LNCaP clone FGC (cell line): ENCODE data around the gene FCN2.

ENCODE experiments used
- DNase-seq: peaks from one replicate; pipeline ENCODE4 v3.0.0-alpha.2; 2011; ENCODE audit warnings: low read depth
- H3K4me3 ChIP-seq: 2 replicates; pipeline ENCODE4 v1.5.1; 2011; ENCODE audit warnings: mild to moderate bottlenecking, low read depth, low read length, control low read depth
- TF ChIP-seq, protein P1 (sequence below): IDR thresholded peaks from 2 replicates; pipeline ENCODE4 v1.5.1; 2012; ENCODE audit warnings: mild to moderate bottlenecking; ENCODE audit not compliant: control insufficient read depth, insufficient read depth; ENCODE audit errors: extremely low read depth

Gene FCN2

DNA sequence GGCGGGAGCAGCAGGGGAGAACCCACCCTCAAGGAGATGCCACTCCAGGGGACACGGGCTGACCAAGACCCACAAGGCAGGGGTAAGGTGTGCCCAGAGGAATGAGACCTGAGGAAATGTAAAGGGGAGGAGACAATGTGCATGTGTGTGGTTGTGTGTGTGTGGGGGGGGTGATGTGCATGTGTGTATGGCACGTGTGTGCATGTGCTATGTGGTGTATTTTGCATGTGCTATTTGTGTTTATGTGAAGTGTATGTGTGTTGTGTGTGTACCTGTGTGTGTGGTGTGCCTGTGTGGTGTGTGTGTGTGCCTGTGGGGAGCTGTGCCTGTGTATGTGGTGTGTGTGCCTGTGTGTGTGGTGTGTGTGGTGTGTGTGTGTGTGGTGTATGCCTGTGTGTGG, 33.5 kb upstream of the FCN2 start:
- TF ChIP-seq, protein P1, sequence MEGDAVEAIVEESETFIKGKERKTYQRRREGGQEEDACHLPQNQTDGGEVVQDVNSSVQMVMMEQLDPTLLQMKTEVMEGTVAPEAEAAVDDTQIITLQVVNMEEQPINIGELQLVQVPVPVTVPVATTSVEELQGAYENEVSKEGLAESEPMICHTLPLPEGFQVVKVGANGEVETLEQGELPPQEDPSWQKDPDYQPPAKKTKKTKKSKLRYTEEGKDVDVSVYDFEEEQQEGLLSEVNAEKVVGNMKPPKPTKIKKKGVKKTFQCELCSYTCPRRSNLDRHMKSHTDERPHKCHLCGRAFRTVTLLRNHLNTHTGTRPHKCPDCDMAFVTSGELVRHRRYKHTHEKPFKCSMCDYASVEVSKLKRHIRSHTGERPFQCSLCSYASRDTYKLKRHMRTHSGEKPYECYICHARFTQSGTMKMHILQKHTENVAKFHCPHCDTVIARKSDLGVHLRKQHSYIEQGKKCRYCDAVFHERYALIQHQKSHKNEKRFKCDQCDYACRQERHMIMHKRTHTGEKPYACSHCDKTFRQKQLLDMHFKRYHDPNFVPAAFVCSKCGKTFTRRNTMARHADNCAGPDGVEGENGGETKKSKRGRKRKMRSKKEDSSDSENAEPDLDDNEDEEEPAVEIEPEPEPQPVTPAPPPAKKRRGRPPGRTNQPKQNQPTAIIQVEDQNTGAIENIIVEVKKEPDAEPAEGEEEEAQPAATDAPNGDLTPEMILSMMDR: no peak
- H3K4me3 ChIP-seq: no peak overlapping the region
- no peak for DNase-seq

DNA sequence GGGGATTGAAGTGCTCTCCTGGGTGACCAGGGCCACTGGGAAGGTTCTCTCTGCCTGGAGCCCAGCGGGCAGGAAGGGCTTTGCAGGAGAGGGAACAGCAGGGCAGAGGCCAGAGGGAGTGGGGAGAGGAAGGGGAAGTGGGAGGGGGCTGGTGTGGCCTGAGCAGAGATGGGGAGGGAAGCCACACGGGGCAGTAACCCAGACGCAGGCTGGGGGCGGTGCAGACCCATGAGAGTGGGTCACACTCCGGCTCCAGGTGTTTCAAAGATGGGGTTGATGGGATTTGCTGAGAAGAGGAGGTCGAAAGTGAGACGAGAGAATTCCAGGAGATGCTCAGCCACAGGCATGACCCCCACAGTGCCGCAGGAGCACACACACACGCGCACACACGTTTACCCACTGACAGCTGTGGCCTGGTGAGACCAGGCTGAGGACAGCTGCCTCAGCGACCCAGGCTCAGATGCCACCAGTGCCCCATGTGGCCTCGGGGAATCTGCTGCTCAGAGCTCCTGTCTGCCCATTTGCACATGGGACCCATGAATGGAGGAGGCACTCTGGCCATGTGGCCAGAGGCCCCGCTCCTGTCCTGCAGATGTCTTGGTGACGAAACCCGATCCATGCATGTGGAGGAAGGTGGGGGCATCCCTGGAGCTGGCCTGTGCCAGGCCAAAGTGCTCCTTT, 32.7 kb upstream of the FCN2 start:
- H3K4me3 ChIP-seq: no peak overlapping the region
- no peak for DNase-seq
- TF ChIP-seq, protein P1: no peak

DNA sequence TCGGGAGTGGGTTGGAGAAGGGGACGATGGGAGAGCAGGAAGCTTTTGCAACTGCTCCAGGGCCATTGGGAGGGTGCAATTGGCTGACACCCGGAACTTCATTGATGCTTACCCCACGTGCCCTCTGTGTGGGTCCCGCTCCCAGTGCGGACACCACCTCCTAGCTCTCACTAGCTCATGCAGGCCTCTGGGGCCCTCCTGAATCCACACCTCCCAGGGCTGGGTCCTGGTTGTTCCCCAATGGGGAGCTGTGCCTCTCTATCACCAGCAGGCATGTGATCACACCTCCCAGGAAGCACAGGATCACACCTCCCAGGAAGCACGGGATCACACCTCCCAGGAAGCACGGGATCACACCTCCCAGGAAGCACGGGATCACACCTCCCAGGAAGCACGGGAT, 32.1 kb upstream of the FCN2 start:
- no peak for DNase-seq

DNA sequence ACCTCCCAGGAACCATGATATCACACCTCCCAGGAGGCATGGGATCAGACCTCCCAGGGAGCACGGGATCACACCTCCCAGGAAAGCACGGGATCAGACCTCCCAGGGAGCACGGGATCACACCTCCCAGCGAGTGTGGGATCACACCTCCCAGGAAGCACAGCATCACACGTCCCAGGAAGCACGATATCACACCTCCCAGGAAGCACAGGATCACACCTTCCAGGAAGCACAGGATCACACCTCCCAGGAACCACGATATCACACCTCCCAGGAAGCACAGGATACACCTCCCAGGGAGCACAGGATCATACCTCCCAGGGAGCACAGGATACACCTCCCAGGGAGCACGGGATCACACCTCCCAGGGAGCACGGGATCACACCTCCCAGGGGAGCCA, 30.0 kb upstream of the FCN2 start:
- no peak for DNase-seq
- TF ChIP-seq, protein P1: no peak
- no peak overlapping the region for H3K4me3 ChIP-seq

More for the DNA sequence above, 32.1 kb upstream of the FCN2 start:
- TF ChIP-seq, protein P1: no peak
- no peak overlapping the region for H3K4me3 ChIP-seq

DNA sequence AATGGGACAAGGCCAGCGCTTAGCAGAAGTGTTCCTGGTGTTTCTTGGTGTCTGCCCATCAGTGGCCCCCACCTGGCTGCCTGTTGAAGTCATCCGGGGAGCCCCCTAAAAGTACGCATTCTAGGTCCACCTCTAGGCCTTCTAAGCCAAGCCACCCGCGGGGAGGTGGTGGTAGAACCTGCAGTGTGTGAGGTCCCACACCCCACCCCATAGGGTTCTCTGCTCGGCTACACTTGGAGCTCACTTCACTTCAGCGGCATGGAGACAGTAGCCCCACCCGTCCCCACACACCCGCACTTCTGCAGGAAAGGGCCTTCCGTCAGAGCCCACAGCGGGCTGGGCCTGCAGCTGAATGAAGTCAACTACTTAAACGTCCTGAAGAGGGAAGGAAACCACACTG, 29.6 kb upstream of the FCN2 start:
- no peak for DNase-seq
- TF ChIP-seq, protein P1: no peak
- H3K4me3 ChIP-seq: no peak overlapping the region

DNA sequence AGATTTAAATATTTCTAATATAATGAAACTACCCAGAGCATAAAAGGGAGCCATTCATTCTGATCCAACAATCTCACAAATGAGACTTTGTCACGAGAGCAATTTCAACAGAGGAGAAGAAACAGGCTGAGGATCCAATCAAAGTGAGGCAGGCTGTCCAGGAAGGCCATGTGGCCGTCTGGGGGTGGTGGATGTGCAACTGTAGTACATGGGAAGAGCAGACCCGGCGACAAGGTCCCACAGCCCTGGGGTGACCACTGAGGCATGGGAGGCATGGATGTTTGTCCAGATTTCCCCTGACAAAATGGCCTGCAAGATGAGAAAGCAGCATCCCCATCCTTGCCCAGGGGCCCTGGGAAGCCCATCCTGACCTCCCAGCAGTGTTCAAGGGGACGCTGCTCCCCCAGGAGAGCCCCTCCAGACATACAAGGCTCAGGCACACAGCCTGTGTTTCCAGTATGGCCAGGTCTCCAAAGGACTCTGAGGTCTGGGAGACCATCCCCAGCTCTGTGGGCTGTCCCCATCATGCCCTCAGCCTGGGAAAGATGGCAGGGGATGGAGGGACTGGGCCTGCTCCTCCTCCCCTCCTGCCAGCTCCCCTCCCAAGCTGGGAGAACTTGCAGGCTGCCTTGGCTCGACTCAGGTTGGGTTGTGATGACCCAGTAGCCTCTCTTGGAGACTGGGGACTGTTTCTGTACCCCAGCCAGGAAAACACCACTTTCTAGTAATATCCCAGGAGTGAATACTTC, 27.5 kb upstream of the FCN2 start:
- TF ChIP-seq, protein P1: no peak
- DNase-seq: no peak
- H3K4me3 ChIP-seq: no peak overlapping the region
